ENCODE measurements around the gene CDK10. TPM values are rescaled to one million over a fixed set of nuclear protein-coding genes. Genes with fewer than 3 reads are reported as not detected.

CDK10 gene
- total RNA-seq, 1 experiment from 2014 or later: 98.0 TPM

DNA sequence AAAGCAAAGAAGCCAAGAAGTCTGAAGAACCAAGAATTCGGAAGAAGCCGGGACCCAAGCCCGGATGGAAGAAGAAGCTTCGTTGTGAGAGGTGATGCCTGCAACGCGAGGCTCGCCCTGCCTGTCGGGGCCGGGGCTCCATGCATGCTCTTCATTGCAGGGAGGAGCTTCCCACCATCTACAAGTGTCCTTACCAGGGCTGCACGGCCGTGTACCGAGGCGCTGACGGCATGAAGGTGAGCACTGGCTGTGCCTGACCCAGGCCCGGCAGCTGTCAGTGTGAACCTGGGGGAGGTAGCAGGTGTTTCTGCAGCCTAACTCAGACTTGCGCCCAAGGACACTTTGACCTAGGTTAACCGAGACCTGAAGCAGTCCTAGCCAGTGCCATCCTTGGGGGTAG, 46.8 kb downstream of the CDK10 start:
- TF ChIP-seq, protein P1, sequence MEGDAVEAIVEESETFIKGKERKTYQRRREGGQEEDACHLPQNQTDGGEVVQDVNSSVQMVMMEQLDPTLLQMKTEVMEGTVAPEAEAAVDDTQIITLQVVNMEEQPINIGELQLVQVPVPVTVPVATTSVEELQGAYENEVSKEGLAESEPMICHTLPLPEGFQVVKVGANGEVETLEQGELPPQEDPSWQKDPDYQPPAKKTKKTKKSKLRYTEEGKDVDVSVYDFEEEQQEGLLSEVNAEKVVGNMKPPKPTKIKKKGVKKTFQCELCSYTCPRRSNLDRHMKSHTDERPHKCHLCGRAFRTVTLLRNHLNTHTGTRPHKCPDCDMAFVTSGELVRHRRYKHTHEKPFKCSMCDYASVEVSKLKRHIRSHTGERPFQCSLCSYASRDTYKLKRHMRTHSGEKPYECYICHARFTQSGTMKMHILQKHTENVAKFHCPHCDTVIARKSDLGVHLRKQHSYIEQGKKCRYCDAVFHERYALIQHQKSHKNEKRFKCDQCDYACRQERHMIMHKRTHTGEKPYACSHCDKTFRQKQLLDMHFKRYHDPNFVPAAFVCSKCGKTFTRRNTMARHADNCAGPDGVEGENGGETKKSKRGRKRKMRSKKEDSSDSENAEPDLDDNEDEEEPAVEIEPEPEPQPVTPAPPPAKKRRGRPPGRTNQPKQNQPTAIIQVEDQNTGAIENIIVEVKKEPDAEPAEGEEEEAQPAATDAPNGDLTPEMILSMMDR (conservative IDR thresholded peaks at IDR 0.05; ENCODE audit: low read depth, low read length): no peak
- no peak for TF ChIP-seq EZH2 (IDR thresholded peaks at IDR 0.05; ENCODE audit: borderline replicate concordance, low read depth, low read length, poor library complexity, severe bottlenecking)
- Histone ChIP-seq H3K4me3 (ENCODE audit: low read depth, low read length, poor library complexity, severe bottlenecking) (no peak overlapping the region), H3K9me3 (ENCODE audit: low read depth, low read length, poor library complexity, severe bottlenecking) (no peaks in the 10 kb centered on the region), H3K27ac (ENCODE audit: low read depth, low read length, poor library complexity, severe bottlenecking) (peak overlapping the region; percentile 5), H3K4me1 (ENCODE audit: insufficient read depth, low read length, poor library complexity, severe bottlenecking) (no peaks in the 10 kb centered on the region), H3K27me3 (replicated peaks; ENCODE audit: insufficient read depth, low read depth, low read length, poor library complexity) (no peaks in the 10 kb centered on the region), H3K36me3 (ENCODE audit: insufficient read depth, low read length, poor library complexity, severe bottlenecking) (peaks cover 87% of the 10 kb centered on the region)
- BruUV-seq (replicated peaks): no TSS peak
- DNase-seq (ENCODE audit: low spot score): no peak
- ChIA-PET POLR2A (ENCODE audit: low non-redundant PET) (interaction anchor here (0.6 kb wide), 1 partner anchor 248 kb away, joined by 3 read pairs; no protein-coding TSS in a partner anchor), CTCF (no interaction called here)
- intact Hi-C loops (cut with micrococcal nuclease; ENCODE audit: unreplicated experiment): no loop called here

DNA sequence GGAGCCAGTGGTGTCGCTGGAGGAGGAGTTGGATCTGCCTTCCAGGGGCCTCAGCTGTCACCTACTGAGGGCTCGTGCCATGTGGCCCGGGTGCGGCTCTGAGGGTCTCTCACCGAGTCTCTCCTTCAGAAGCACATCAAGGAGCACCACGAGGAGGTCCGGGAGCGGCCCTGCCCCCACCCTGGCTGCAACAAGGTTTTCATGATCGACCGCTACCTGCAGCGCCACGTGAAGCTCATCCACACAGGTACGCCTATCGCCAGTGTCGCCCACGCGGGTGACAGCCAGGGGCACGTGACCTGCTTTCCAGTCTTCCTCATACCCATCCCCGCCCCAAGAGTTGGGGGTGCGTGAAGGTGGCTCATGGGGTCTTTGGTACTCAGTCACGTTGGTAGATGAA, 47.3 kb downstream of the CDK10 start:
- intact Hi-C loops (cut with micrococcal nuclease; ENCODE audit: unreplicated experiment): no loop called here
- Histone ChIP-seq H3K36me3 (ENCODE audit: insufficient read depth, low read length, poor library complexity, severe bottlenecking) (peaks cover 89% of the 10 kb centered on the region), H3K27ac (ENCODE audit: low read depth, low read length, poor library complexity, severe bottlenecking) (no peak overlapping the region), H3K4me3 (ENCODE audit: low read depth, low read length, poor library complexity, severe bottlenecking) (no peak overlapping the region), H3K4me1 (ENCODE audit: insufficient read depth, low read length, poor library complexity, severe bottlenecking) (no peaks in the 10 kb centered on the region), H3K9me3 (ENCODE audit: low read depth, low read length, poor library complexity, severe bottlenecking) (no peaks in the 10 kb centered on the region), H3K27me3 (replicated peaks; ENCODE audit: insufficient read depth, low read depth, low read length, poor library complexity) (no peaks in the 10 kb centered on the region)
- BruUV-seq (replicated peaks): no TSS peak
- TF ChIP-seq EZH2 (IDR thresholded peaks at IDR 0.05; ENCODE audit: borderline replicate concordance, low read depth, low read length, poor library complexity, severe bottlenecking): no peak
- TF ChIP-seq, protein P1 (conservative IDR thresholded peaks at IDR 0.05; ENCODE audit: low read depth, low read length): no peak
- ChIA-PET POLR2A (ENCODE audit: low non-redundant PET) (interaction anchor here (0.6 kb wide), 1 partner anchor 248 kb away, joined by 3 read pairs; no protein-coding TSS in a partner anchor), CTCF (no interaction called here)
- no peak for DNase-seq (ENCODE audit: low spot score)

DNA sequence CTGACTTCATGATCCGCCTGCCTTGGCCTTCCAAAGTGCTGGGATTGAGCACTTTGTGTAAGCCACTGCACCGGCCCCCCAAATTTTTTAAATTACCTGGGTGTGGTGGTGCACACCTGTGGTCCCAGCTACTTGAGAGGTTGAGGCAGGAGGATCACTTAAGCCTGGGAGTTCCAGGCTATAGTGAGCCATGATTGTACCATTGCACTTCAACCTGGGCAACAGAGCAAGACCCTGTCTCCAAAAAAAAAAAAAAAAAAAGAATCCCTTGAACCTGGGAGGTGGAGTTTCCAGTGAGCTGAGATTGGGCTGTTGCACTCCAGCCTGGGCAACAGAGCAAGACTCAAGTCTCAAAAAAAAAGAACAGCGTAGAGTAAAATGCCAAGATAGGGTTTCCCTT, 50.1 kb downstream of the CDK10 start:
- BruUV-seq (replicated peaks): no TSS peak
- Histone ChIP-seq H3K27ac (ENCODE audit: low read depth, low read length, poor library complexity, severe bottlenecking) (no peak overlapping the region), H3K4me3 (ENCODE audit: low read depth, low read length, poor library complexity, severe bottlenecking) (no peak overlapping the region), H3K4me1 (ENCODE audit: insufficient read depth, low read length, poor library complexity, severe bottlenecking) (no peaks in the 10 kb centered on the region), H3K9me3 (ENCODE audit: low read depth, low read length, poor library complexity, severe bottlenecking) (no peaks in the 10 kb centered on the region), H3K36me3 (ENCODE audit: insufficient read depth, low read length, poor library complexity, severe bottlenecking) (peaks cover 94% of the 10 kb centered on the region), H3K27me3 (replicated peaks; ENCODE audit: insufficient read depth, low read depth, low read length, poor library complexity) (no peaks in the 10 kb centered on the region)
- intact Hi-C loops (cut with micrococcal nuclease; ENCODE audit: unreplicated experiment): no loop called here
- TF ChIP-seq, protein P1 (conservative IDR thresholded peaks at IDR 0.05; ENCODE audit: low read depth, low read length): no peak
- no peak for TF ChIP-seq EZH2 (IDR thresholded peaks at IDR 0.05; ENCODE audit: borderline replicate concordance, low read depth, low read length, poor library complexity, severe bottlenecking)
- ChIA-PET CTCF (no interaction called here), POLR2A (ENCODE audit: low non-redundant PET) (no interaction called here)
- DNase-seq (ENCODE audit: low spot score): no peak

Measured in A673 (cell line).